ENCODE results near the gene PHOX2B.

GRCh38 chr4:41696763-41697162, 51.8 kb downstream of the PHOX2B start:
- TF ChIP-seq POLR2A (IDR thresholded peaks at IDR 0.05; ENCODE audit: low read length) (no peak), GATA1 (IDR thresholded peaks at IDR 0.05; ENCODE audit: low read depth, low read length) (no peak)

All from erythroblast (primary cell).